Measurements from ENCODE around the gene ABI3BP.

Gene ABI3BP

DNA sequence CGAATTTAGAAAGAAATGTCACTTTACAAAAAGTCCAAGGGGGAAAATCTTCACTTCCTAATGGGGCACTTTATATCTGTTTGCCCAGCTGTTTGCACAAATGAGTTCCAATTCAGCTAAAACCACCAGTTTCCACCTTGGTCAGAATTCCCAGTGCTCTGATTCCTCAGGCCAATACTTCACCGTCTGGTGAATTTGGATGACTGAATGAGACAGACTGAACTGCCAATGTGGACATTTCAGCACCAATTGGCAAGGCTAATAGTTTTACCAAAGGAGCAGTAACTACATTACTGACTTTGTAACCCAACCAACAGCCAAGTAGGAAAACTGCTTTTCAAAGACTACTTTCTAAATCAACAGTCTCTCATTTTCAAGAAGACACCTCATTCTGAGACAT lies 51.8 kb downstream of the ABI3BP start:
- DNase-seq, result no peak

DNA sequence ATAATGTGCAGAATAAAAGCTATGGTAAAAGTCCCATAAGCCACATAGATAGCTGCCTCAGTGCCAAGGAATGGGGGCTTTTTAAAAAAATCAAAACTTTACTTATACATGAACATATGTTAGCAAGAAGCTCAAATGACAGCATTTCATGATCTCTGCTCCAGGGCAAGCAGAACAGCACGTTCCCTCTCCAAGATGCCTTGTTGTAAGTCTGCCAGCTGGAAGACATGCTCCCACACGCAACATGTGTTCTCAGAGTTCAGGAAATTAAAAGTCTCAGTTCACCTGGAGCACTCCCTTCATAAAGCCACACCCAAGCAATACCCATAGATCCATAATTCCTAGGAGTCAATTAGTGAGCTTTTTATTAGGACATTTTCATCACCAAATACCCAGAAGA lies 52.2 kb downstream of the ABI3BP start:
- no peak for DNase-seq

DNA sequence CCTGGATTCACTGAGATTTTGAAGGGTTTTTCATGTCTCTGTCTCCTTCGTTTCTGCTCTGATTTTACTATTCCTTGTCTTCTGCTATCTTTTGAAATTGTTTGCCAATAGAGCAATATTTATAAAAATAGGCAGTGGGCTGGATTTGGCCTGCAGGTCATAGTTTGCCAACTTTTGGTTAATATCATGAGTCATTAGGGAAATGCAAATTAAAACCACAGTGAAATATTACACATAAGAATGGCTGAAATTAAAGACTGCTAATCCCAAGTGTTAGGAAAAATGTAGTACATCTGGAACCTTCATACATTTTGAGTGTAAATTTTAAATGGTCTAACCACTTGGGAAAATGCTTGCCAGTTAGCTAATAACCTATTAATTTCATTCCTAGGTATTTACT lies 56.3 kb downstream of the ABI3BP start:
- DNase-seq, result no peak

DNA sequence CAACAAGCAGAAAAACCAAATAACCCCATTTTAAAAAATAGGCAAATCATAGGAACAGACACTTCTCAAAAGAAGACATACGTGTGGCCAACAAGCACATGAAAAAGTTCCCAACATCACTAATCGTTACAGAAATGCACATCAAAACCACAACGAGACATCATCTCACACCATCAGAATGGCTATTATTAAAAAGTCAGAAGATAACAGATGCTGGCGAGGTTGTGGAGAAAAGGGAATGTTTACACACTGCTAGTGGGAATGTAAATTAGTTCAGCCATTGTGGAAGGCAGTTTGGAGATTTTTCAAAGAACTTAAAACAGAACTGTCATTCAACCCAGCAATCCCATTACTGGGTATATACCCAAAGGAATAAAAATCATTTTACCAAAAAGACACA lies 60.7 kb downstream of the ABI3BP start:
- no peak for DNase-seq

DNA sequence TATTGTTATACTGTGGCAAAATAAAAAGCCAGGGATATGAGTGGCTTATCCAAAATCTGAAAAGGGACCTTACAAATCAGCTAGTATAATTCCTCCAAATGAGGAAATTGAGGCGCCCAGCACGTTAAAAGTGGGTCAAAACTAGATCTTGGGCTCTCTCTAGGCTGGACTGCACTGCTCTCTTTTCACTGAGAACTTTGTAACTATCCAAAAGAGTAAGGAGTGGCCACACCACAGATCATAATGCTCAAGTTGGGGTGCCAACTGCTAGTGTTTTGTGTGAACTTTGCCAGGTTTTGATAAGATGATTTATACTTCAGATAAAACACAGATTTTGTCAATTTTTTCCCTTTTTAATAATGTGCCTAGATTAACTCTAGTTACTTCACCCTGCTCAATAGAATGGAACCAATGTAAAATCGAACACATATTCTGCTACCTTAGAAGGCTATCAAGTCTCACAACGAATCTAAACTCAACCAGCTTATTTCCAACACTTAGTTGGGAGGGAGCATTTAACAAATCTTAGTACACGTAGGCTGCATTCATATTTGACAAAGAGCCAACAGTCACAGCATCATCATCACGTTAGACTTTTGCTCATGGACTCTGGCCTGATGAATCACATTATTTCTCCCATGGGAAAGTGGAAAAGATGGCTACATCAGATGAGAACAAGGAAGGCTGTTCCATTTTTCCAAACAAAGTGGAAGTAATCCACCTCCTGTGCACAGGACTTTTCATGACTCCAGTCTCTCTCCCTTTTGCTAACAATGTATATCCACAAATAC lies 64.4 kb downstream of the ABI3BP start:
- DNase-seq, result no peak

DNA sequence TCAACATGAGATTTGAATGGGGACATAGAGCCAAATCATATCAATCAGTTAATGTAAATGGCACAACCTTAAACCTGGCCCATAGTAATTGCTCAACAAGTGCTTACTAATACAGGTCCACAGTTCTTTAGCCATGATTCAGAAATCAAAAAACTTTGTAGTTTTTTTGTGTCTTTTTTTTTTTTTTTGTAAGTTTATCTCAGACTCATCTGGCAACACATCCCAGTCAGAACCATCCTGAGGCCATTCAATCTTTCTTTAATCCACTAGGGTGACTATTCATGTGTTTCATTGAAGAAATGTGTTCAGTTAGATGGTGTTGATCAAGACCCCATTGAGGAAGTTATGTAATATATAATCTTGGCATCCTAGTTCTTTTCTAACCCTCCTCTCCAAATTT lies 65.4 kb downstream of the ABI3BP start:
- no peak for DNase-seq

DNA sequence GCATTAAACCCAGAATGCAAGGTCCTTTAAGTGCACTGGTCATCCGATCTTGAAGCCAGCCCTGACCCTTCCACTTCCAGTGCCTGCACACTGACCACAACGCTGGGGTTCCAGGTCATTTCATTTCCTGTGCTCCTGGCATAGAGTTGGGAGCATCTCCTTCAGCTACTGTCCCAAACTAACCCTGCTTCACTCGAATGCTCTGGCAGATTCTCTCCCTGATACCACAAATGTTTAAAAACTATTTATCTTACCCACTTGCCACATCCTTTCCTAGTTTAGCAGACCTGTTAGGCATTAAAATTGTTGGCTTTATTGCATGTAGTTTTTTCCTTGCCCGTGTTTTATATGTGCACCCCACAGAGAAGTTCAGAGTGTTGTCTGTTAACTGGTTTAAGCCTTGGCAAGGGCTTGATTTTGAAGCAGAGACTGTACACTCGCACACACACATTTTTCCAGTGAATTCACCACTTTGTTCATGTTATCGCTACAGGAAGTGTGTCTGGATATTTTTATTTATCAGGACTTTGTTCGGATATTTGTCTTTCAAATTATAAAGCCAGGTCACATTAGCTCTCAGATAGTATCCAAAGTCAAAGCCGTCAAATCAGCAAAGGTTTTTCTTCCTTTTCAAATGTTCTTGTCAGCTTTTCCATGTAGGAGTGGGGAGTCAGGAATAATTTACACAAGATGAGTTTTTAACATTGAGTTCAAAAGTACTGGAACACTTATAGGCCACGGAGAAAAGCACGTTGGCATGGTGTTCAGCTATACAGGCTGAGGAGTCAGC lies 77.3 kb downstream of the ABI3BP start:
- no peak for DNase-seq

DNA sequence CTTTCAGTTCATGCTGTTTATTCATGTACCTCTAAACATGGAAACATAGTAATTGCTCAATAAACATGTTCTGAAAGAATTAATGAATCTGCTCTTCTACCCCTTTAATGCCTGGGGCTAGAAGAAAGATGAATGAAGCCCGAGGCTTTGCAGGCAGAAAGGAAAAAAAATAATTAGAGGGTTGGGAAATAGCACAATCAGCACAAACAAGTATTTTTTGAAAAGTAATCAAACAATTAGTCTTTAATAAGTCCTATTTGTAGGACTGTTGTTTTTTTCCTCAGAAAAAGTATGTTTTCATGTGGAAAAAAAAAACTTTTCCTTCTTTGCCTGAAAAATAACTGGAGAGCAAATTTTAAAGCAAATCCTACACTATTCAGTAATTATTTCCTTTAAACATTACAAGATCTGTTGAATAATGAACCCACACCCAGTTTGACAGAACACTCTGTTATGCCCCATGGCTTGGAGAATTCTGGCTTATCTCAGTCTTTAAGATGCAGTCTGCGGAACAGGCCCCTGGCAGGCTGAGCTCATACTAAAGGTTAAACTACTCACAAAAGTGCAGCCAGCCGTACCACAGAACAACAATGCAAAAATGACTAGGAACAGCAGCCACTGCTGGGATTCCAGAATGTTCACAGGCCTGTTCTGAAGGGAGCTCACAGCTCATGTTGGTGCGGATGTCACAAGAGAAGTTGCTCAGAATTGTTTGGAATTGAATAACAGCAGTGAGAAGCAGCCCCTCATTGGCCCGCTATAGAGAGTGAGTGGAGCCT lies 79.2 kb downstream of the ABI3BP start:
- no peak for DNase-seq

DNA sequence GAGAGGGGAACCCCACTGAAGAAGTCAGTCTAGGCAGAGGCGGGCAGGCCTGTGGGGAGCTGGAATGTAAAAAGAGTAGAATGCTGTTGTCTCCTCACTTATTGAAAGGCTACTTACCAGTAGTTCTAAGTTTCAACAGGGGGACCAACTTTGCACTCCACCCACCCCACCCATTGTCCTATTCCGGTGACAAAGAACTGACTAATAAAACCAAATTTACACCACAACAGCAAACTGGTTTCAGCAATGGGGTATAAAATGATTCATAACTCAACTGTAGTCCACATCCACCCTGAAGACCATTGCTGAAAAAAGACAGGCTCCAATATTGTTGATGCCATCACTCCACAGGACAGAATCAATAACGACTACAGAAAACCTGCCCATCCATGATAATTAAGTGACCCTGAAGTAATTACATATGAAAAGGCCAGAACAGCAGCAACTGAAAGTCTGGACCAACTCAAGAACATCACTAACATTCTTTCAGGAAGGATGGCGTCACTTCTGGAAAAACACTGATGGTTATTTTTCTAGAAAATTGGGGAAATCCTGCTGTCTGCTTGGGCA lies 80.2 kb downstream of the ABI3BP start:
- DNase-seq, result no peak

DNA sequence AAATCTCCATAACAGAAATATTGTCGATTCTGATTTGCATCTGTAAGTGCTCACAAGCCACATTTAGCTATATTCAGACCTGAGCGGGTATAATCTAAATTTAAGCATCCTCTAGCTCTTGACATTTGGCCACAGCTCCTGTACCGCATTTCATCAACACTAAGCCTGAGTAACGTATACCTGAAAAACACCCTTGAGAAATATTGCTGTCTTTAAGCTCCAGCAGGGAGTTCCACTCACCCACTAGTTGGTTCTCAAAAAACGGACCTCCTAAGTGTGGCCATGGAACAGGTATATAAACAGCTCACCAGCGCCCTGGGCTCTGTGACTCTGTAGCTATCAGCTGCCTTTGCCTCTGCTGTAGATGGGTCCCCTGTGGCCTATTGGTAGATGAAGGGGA lies 80.7 kb downstream of the ABI3BP start:
- DNase-seq, result no peak

DNA sequence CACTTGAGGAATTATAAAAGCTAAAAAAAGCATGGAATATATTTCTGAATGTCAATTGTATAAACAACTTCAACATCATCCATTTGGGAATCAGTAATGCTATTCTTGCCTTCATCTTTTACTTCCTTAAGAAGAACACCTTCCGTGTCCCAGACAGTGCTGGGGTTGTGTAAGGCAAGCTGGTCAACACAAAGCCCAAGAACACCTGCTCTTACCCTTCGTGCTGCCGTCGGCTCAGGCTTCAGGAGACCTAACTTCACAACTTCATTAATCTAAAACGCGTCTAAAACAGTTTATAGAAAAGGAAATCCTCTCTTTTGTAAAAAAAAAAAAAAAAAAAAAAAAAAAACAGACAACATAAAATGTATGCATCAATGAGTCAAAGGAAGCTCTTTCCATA lies 81.3 kb downstream of the ABI3BP start:
- DNase-seq, result no peak

DNA sequence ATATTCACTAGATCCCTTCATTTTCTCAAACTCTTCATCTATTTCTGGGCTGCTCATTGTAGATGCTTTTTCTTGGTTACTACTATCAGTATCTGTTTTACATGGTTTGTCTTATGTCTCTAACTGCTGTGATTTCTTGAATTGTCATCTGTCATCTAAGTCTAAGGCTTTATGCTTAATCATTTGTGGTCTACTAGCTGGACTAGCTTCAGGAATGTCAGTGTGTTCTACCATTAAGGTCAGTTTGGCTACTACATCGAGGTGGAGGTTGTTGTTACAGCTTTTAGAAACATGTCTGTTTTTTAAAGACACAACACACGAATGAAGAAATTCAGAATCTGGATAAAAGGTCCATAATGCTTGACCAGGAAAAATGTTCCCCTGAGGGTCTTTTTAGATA lies 82.2 kb downstream of the ABI3BP start:
- no peak for DNase-seq

DNA sequence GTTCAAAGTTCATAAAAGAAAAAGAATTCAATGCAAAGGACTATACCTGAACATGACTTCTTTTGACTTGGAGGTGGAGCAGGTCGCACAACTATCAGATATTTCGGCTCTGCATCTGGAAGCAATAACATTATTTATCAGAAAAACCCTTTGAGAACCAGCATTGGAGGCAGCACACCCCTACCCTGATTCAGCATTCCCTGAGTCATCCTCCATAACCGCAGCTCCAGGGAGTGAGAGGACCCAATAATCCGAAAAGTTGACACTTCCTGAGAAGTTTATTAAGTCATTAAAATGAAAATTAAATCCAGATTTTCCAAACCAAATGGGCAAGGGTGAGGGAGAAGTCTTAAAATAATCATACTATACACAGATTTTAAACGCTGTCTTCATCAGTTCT lies 90.6 kb downstream of the ABI3BP start:
- DNase-seq, result no peak

DNA sequence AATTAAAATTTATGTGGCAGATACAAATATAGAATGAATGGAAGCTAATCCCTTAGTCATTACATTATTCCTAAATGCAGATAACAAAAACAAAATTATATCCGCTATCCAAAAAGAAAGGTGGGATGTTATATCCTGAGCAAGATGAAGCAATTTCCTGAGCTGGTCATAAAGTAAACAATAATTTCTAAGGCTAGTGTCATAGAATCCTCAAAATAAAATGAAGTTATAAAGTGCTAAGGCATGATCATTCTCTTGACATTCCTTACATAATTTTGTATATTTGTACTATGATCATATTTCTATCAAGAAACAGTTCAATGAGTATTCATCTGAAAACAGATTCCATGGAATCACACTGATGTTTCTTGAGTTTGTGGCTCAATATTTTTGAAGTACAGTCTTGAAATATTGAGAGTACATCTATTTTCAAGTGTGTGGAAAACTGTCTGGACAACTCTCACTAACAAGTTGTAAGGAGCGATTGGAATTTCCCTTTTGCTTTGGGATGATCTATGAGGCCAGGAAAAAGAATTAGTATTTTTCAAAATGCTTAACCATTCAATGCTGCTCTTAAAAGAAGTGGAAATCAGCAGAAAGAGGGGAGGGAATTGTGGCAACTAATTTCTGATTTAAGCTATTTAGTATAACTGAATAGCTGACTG lies 92.4 kb downstream of the ABI3BP start:
- no peak for DNase-seq

DNA sequence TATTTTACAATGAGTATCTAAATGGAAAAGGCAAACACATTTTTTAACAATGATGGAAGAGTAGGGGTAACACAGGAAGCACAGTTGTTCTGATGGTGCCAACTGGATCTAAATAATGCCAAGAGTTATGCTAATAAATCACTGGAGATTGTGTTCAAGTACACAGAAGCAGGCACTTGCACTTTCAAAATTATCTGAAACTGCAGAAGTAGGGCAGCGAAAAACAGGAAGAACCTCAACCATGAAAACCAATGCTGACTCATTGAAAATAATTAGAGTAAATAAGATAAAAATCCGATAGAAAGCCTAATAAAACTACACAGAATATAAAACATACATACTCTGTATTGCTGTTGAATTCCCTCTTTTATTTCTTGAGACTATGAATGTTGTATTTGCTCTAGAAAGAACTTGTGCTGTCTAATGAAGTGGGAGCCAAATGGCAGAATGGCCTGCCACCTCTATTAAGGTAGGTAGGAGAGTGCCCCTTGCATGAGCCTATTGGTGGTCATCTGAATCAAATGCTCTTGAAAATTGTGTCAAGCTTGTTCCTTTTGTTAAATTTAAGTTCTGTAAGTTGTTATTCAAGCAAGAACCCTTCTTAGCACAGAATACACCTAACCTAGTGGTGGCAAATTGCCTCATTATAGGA lies 93.7 kb downstream of the ABI3BP start:
- no peak for DNase-seq

DNA sequence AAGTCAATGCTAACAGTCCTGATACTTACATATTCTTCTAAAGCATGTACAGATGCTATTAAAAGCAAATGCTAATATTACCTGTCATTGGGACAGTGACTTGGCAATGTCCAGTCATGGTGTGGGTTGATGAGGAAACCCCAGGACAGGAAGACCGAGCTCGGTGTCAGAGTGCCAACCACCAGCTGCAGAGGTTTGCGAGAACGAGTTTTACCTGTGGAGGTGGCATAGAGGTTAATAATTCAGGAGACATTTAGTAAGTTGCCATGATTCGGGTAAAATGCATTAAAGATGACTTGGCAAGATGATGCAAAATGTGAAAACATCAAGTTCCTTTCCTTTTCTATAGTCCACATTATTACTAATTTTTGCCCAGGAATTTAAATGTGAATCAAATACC lies 94.5 kb downstream of the ABI3BP start:
- no peak for DNase-seq

DNA sequence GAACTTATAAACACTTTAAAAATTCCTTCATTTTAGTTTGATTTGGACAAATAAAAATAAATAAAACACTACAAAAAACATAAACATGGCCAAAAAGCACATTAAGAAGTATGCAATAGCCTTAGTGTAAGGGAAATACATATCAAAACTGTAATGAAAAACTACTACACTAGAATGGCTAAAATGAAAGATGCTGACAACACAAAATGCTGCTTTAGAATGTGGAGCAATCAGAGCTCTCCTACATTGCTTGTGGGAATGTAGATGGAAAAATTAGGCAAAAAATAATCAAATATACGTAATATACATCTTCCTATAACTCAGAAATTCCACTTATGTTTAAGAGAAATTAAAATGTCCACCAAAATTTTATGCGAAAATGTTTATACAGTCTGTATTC lies 96.2 kb downstream of the ABI3BP start:
- no peak for DNase-seq

DNA sequence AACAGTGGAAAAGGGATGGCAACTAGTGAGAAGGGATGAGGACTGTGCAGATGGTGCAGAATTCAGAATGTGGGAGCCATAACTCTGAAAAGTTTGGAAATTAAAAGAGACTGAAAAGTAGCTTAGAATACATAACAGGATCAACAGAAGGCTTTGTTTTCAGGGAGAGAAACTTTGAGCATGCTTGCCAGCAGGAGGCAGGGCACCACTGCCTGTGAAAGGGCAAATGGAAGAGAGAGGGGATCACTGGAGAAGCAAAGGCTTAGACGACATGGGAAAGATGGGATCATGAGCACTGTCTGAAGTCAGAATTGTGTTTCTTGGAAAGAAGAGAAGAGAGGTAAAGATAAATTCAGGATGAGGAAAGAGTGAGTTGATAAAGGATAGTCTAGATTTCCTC lies 99.6 kb downstream of the ABI3BP start:
- DNase-seq, result no peak

DNA sequence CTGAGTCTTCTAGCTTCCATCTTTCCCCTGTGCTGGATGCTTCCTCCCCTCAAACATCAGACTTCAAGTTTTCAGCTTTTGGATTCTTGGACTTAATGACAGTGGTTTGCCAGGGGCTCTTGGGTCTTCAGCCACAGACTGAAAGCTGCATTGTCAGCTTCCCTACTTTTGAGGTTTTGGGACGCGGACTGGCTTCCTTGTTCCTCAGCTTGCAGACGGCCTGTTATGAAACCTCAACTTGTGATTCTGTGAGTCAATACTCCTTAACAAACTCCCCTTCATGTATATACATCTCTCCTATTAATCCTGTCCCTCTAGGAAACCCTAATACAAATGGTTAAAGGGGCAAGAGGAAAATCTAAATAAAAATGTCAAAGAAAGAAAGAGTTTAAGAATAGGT lies 100.1 kb downstream of the ABI3BP start:
- DNase-seq, result no peak

DNA sequence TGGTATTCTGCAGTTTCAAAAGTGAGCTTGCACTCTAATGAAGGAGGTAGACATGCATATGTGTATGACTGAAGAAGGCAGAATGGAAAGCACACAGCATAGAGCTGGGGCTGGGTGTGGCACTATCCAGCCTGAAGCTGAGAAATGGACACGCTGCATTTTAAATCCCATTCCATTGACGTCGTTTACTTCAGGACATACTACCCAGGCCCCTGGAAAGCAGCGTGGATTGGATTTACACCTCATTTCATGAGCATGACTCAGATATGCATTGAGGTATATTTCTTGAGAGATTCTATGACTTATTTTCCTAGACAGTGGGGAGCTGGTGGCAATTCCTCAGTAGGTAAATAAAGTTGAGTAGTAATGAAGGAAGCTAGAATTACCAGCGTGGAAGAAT lies 101.4 kb downstream of the ABI3BP start:
- DNase-seq, result no peak

DNA sequence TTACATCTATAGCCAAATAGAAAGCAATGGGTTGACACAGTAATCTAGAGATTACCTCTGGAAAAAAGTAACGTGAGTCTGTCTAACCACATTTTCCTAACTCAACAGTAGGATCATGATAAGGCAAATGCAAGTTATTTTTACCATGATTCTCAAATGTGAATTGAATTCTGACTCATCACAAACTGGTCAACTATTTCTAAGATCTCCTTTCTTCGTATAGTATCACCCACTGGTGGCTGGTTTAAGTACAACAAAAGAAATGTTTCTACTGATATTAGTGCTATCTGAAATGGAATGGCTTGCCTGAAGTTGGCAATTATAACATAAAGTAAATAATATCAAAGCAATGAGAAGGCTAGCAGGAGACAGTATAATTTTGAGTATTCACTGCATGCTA lies 102.2 kb downstream of the ABI3BP start:
- DNase-seq, result no peak

DNA sequence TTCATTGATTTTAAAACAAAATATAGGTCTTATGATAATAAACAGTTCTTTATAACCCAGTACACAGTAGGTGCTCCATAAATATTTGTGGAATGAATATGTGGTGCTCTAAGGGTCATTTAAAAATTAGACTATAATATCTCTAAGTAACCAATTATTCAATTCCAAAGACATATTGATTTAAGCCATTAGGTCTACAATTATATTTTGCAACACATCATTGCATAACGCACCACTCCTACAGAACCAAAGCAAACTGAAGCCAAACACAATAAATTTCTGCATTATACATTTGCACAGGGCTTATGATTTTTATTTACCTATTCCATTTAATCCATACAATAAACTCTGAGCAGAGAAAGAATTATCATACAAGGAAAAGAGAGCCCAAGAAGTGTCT lies 104.3 kb downstream of the ABI3BP start:
- no peak for DNase-seq
